Stimulated activated CD8-positive, alpha-beta memory T cell treated with anti-CD3 and anti-CD28 coated beads, Interleukin-7, amount 100 ng/mL, for 24 hours (primary cell): ENCODE data around the gene KLHL18.
A peak's percentile ranks its signal among the peaks of the same experiment; 100 is the strongest.
"Not testable (repeated sequence)": the region's sequence is repeated elsewhere in the genome, so short reads cannot be mapped to it uniquely, and the experiment has no call there.

Experiments used
- DNase-seq: peaks from one replicate; pipeline ENCODE4 v3.0.0-alpha.2; 2020; ENCODE audit warnings: low read depth

The KLHL18 gene

DNA sequence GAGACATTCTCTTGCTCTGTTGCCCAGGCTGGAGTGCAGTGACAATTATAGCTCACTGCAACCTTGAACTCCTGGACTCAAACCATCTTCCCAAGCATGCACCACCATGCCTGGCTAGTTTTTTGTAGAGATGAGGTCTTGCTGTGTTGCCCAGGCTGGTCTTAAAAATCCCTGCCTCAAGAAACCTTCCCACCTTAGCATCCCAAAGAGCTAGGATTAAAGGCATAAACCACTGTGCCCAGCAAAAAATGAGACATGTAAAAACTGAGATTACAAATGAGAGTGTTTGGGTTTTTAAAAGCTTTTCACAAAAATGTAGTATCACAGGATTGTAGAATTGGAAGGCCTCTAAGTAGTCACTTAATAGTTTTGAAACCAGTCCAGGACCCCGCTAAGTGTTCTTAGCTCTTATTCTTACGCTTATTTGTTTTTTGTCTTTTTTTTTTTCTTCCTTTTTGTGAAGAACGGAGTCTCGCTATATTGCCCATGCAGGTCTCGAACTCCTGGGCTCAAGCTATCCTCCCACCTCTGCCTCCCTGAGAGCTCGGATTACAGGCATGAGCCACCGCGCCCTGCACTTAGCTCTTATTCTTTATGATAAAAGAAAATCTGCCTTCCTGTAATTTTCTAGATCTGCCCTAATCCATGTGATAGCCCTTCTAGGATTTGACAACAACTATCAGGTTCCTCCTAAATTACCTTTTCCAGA, 31.5 kb downstream of the KLHL18 start:
- no peak for DNase-seq

DNA sequence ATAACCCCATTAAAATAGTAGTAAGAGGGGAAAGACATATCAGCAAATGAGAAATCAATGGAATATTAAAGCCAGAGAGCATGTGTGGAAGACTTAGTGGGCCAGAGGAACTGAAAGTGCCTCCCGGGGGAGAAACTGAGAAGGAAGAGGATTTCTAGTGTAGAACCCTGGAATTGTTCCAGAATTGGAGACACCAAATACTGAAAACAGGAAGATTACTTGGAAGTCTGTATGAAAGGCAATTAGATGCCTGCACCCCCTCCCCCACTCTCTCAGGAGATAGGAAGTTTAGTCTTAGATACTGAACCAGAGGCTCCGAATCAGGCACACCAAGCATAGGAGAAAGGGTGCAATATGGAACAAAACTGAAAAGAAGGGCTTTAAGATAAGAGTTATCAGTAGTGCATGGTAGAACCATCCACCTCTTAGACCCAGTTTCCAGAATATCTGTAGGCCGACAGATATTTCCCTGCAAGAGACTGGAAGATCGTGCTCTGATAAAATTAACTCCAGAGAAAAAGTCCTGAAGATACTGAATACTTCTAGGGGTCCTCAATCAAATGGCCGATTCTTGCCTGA, 32.4 kb downstream of the KLHL18 start:
- DNase-seq = no peak

DNA sequence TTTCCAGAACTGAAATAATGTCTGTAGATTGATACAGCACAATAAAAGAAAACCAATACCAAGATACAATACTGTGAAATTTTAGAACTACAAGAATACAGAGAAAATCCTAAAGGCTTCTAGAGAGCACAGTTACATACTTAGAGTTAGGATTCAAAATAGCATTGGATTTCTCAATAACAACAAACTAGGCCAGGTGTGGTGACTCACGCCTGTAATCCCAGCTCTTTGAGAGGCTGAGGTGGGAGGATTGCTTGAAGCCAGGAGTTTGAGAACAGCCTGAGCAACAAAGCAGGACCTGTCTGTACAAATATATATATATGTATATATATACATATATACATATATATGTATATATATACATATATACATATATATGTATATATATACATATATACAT, 33.4 kb downstream of the KLHL18 start:
- DNase-seq = not testable (repeated sequence)

DNA sequence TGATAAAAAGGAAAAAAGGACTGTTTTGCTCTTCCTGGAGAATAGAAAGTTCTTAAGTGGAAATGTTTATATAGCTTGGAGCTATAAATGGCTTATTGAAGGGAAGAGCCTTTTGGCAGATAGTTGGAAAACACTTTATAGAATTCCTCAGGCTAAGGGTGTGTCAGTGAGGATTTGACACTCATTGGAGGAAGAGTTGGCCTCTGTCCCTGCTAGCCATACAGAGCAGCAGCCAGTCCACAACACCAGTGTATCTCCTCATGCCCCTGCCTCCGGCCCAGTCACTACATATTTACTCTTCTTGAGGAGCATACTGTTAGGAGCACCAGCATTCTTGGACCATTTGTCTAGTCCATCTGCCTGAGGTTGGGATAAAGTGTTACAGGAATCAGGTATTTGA, 36.2 kb downstream of the KLHL18 start:
- DNase-seq = no peak

DNA sequence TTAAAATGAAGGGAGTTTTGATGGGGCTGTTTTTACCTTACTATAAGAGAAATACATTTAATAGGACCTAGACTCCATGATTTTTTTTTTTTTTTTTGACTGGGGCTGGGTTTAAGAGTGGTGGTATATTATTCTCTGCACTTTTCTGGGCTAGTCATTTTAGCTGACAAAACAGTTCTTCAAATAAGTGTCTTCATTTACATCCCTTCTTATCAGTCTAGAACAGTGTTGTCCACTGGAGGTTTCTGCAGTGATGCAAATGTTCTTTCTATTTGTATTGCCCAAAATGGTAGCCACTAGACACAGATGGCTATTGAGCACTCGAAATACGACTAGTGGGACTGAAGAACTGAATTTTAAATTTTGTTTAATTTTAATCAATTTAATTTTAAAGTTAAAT, 37.2 kb downstream of the KLHL18 start:
- no peak for DNase-seq

DNA sequence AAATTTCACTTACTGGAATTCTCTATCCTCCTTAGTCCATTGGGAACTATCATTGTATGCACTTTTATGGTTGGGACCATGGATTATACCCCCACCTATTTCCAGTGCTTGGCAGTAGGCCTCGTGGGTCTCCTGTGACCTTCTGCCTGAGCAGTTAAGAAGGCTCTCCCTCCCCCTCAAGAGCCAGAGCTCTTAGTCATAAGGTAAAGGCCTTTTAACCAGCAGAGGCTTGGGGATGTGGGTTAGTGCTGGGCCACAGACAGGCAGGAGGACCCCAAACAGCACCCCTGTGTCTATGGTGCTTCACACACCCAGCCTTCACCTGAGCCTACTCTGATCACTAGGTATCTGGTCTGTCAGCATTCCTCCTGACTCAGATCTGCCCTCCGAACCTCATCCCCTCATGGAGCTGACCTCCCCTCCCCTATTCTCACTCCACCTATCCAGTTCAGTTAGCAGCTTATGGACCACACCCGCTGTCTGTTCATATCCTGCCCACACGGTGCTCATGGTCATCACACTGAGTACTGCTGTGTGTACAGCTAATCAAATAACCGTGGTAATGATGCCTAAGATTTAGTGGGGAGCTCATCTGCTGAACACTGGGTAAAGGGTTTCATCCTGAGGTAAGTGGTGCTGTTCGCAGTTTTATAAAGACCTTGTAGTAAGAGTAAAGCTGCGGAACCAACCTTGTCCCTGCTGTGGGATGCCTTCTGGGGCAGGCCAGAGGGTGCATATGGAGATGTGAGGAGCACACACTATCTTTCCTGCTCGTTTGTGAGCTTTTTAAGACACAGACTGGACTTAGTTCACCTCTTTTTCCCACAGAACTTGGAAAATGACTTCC, 40.9 kb downstream of the KLHL18 start:
- DNase-seq = no peak

DNA sequence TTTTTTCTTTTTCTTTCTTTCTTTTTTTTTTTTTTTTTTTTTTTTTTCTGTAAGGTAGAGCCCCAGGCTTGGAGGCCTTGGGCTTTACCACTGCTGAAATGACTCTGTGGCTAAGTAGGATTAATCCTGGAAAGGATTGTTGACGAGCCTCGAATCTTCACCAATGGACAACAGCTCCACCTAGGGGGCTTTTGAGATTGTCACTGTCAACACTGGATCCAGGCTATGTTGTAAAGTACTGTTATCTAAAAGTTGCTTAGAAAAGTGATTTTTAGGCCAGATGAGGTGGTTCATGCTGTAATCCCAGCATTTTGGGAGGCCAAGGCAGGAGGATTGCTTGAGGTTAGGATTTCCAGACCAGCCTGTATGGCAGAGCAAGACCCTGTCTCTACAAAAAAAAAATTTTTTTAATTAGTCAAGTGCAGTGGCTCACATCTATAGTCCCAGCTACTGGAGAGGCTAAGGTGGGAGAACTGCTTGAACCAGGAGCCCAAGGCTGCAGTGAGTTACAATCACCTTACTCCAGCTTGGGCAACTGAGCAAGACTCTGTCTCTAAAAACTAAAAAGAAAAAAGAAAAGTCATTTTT, 41.6 kb downstream of the KLHL18 start:
- peak; percentile 4 for DNase-seq

DNA sequence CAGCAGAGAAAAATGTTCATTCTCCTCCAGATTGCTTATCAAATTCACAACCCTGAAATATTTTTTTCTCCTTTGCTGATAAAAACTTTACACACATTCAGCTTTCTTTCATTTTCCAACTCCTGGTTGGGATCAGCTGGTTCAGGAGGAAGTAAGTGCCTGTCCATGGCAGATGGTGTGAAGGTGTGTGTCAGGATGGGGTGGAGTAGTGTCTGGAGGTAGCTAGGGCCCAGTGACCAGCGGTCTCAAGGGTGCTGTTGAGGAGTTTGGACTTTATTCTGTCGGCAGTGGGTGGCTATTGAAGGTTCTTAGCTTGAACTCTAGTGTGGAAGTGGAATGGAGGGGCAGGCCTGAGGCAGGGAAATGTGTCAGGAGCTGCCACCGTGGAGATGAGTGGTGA, 51.2 kb downstream of the KLHL18 start:
- DNase-seq = no peak

DNA sequence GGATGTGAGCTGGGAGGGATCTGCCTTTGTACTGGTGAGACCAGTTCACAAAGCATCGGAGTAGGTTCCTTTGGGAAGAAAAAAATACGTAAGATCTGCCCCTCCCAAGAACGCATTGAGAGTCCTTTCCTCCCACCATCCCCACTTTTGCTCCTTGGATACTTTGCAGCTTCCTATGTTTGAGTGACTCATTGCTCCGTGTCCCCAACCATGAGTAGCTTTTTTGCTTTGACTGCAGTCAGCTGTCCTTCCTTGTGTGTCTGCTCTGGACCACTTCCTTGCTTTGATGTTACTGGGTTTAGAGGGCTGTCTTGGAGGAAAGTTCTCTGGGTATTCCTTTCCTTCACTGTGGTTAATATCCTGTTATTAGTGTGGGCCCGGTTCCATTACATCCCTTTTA, 54.9 kb downstream of the KLHL18 start:
- DNase-seq = no peak

DNA sequence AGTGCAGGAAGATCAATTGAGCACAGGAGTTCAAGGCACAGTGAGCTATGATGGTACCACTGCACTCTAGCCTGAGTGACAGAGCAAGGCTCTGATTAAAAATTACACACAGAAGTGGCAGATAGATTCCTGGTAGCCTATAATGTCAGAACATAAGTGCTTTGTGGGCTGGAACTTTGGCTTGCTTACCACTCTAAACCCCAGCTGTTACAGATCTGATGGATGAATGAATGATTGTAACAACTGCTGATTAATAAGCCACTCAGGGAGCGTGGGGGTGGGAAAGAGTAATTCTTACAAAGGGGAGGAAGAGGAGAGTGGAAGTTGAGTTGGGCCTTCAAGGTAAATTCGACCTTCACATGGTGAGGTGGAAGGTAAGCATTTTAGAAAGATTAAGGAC, 57.2 kb downstream of the KLHL18 start:
- DNase-seq = no peak

DNA sequence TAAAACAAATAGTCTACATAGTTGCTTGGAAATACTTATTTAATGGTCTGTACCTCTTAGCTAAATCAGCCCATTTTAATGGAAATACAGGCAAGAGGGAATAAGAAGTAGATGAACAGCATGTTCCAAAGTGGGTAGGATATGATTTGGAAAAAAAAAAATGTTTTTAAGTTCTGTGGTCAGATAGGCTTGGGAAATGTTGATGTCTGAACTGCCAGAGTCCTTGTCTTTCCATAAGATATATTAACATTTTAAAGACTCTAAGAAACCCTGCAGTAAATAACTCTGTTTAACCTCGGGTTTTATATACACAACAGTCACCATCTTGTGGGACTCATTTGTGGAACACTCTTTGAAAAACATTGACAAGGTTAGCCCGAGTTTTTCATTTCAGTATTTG, 58.1 kb downstream of the KLHL18 start:
- DNase-seq = no peak

DNA sequence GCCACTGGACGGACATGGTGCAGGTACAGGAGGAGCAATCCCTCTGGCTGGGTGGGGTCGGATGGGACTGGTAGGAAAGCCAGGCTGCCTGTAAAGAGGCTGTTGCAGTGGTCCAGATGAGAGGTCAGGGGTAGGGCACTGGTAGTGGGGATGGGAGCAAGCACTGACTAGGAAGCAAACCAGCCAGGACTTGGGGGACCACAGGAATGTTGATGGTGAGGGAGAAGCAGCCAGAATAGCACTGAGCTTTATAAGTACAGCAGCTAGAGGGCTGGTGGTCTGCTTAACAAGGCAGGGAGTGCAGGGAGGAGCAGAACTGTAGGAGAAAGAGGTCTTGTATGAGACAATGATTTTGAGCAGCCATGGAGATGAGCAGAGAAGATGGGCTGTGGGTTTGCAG, 59.4 kb downstream of the KLHL18 start:
- DNase-seq = no peak

DNA sequence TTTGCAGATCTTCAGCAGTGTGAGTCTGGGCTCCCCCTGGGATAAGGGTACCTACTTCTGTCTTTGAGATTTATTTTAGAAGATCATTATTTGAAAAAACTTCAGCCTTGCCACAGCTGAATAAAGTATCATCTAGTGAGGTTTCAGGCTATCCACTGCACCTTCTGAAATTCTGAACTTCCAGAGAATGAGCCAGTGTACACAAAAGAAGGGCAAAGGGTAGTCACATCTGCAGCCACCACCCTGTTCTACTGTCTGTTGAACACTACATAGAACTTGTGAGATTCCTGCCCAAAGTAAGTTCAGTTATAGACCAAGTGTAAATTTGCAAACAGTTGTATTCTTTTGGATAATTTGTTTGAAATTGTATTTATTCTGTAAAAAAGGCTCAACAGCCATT, 60.1 kb downstream of the KLHL18 start:
- no peak for DNase-seq

DNA sequence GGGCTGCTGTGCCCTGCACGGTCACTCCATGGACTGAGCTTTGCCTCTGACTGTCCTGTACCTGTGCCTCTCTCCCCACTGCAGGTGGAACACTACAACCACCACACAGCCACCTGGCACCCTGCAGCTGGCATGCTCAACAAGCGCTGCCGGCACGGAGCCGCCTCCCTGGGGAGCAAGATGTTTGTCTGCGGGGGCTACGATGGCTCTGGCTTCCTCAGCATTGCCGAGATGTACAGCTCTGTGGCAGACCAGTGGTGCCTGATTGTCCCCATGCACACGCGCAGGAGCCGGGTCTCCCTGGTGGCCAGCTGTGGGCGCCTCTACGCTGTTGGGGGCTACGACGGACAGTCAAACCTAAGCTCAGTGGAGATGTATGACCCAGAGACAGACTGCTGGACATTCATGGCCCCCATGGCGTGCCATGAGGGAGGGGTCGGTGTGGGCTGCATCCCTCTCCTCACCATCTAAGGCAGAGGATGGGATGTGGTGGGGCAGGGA, 60.8 kb downstream of the KLHL18 start:
- DNase-seq = no peak

DNA sequence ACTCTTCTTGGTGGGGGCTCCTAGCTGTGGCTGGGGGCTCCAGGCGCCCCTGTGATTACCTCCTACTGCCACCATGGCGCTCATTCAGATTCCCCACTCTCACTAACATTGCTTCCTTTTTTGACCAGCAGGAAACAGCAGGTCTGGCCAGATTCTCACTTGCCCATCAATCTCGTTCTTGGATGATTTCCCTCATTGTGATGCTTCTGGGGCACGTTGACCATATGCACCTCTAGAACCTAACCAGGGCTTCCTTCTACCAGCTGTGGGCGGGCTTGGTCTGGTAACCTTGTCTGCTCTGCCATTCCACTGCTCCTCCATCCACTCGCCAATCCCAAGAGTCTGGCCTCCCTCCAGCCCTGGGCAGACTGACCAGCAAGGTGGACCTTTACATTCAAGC, 62.2 kb downstream of the KLHL18 start:
- no peak for DNase-seq

DNA sequence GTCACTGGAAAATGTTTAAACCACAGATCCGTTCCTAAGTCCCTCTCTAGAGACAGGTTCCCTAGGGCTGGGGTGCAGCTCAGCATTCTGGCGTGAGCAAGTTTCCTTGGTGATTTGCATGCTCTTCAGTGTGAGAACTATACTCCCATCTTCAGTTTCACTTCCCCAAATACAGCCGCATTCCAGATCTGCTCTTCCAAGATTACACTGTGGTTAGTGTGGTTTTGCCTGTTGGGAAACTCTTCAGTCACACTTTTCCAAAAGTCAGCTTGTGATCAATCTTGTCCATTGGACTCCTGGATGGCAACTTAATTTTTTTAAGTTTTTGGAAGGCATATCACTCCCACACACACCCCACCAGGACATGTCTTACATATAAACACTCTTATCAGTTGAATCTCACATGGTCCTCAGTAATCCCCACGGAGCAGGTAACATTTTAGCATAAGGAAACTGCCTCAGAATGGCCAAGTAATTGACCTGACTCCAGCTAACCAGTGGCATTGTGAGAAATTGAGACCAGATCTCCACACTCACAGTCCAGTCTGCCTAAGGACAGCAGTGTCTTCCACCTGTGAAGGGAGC, 64.6 kb downstream of the KLHL18 start:
- no peak for DNase-seq

DNA sequence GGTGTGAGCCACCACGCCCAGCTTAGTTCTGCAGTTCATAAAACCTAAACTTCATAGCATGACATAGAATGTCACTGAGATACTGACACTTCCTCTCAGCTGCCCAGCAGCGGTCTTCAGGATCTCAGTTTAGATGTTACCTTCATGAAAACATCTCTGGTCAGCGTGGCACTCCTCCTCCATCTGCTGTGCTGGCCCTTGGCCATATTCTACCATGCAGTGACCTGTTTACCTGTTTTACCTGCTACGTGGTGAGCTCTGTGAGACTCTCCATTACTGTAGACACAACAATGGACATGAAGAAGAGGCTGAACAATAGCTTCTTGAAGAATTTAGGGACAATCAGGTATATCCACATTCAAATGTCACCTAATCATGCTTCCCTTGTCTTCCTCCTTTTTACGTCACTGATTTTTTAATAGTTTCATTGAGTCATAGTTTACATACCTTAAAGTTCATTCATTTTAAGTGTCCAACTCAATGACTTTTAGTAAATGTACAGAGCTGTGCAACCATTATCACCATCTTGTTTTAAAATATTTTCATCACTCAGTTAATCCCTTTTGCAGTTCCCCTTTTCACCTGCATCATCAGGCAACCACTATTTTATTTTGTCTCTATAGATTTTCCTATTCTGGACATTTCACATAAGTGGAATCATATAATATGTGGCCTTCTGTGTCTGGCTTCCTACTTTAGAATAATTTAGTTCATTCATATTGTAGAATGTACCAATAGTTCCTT, 65.8 kb downstream of the KLHL18 start:
- DNase-seq = no peak

DNA sequence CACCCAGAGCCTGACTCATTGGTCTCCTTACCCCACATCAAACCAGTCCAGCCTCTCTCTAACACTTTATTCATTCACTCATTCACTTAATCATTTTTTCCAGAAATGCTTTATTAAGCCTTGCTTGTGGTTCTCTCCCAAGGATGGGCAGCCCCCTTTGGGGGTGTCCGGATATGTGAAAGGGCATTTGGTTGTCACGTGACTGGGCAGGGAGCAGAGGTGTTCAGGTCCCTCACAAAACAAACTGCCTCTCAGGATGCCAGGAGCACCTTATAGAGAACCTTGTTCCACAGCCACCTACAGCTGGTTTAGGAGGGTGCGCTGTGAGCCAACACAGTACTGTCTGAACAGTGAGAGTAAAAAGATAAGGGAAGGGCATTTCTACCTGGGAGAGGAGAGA, 72.3 kb downstream of the KLHL18 start:
- DNase-seq = no peak

DNA sequence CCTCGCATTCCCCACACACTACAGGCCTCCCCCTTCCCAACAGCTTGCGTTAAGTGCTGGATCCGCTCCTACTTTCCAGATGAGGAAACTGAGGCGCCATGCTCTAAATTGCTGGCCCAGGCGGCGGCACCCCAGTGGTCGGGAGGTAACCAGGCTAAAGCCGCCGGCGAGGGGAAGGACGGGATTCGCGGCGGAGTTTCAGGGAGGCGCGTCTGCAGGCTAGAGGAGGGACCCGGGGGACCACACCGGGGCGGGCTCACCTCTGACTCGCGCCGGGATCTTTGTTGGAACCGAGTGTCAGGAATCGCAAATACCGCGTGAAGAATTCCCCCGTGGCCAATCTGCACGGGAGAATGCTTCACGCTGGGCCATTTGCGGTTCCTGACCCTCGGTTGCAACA, 73.5 kb downstream of the KLHL18 start:
- DNase-seq = no peak

DNA sequence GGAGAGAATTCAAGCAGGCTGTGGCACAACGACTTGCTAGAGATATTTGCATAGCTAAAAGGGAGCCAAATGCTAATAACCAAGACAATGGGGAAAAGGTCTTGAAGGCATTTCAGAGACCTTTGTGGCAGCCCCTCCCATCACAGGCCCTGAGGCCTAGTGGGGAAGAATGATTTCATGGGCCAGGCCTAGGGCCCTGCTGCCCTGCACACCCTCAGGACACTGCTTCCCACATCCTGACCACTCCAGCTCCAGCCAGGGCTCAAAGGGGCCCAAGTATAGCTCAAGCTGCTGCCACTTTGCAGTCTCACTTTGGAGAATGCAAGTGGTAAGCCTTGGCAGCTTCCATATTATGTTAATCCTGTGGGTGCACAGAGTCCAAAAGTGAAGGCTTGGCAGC, 76.6 kb downstream of the KLHL18 start:
- no peak for DNase-seq

DNA sequence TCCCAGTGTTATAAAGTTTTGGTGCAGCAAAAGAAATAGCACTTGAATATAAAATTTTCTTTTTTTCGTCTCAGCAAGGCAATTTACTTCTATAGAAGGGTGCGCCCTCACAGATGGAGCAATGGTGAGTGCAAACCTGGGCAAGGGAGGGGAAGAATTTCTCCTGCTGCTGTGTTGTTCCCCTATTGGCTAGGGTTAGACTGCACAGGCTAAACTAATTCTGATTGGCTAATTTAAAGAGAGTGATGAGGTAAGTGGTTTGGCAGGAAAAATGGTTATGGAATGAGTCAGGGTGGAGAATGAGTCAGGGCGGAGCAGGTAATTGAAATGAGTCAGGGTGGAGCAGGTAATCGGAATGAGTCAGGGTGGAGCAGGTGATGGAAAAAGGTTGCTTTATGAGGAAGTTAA, 77.4 kb downstream of the KLHL18 start:
- DNase-seq = not testable (repeated sequence)

DNA sequence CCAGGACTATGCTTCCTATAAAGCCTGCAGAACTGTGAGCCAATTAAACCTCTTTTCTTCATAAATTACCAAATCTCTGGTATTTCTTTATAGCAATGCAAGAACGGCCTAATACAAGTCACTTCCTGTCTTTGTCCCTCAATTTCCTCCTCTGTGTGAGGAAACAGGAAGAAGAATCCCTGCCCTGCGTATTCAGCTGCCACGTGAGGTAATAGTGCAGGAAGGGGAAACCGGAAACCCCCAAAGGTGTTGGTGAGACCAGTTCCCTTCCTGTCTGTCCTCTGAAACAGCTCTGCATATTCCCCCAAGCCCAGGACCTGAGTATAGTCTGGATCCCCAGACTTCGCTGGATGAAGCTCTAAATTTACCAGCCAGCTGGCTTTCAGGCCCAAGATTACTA, 80.0 kb downstream of the KLHL18 start:
- no peak for DNase-seq
